Anterior cingulate cortex (tissue), 58 donors: ENCODE measurements around the gene CLDN6.
"Not testable (repeated sequence)": the region's sequence is repeated elsewhere in the genome, so short reads cannot be mapped to it uniquely, and the experiment has no call there.

ENCODE experiments used
- DNase-seq, 58 donors: peaks; one replicate each; lab custom pipeline; 2025; lab: John Stamatoyannopoulos, UW

The CLDN6 gene

GRCh38 chr16:3052571-3053329 is 34.8 kb upstream of the CLDN6 start:
- DNase-seq = not testable (repeated sequence)

DNA sequence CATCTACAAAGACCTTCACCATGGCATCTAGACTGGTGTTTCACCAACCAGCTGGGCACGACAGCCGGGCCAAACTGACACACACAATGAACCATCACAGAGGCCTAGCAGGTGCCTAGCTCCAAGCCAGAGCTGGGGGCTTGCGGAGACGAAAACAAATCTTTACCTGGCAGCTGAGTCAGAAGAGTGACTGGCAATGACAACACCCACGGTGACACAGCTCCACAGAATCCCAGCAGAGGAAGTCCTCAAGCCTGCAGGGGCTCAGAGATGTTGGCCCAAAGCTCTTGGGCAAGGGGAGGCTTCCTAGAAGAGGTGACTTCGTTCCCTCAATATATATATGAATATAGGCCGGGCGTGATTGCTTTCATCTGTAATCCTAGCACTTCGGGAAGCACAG is 33.5 kb upstream of the CLDN6 start:
- DNase-seq = no peak

DNA sequence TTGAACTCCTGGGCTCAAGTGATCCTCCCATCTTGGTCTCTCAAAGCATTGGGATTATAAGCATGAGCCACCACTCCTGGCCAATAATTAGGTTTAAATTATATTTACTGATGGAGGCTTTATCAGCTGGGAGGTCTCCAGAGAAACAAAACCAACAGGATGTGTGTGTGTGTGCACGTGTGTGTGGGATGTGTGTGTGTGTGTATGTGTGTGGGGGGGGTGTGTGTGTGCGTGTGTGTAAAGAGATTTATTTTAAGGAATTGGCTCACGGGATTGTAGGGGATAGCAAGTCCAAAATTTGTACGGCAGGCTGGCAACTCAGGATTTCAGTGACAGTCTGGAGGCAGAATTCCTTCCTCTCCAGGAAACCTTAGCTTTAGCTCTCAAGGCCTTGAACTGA is 33.0 kb upstream of the CLDN6 start:
- no peak for DNase-seq

DNA sequence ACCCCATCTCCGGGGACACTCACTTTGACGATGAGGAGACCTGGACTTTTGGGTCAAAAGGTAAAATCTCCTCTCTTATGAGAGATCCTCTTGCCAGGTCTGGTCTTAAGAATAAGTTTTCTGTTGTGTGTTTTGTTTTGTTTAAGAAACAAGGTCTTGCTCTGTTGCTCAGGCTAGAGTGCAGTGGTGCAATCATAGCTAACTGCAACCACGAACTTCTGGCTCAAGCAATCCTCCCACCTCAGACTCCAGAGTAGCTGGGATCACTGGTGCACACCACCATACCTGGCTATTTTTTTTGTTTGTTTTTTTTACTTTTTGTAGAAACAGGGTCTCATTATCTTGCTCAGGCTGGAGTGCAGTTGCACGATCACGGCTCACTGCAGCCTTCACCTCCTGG is 32.5 kb upstream of the CLDN6 start:
- no peak for DNase-seq

- DNase-seq = no peak
Observed at GRCh38 chr16:3049921-3050481, 32.0 kb upstream of the CLDN6 start.

- DNase-seq = no peak
Observed at GRCh38 chr16:3047387-3047720, 29.4 kb upstream of the CLDN6 start.

DNA sequence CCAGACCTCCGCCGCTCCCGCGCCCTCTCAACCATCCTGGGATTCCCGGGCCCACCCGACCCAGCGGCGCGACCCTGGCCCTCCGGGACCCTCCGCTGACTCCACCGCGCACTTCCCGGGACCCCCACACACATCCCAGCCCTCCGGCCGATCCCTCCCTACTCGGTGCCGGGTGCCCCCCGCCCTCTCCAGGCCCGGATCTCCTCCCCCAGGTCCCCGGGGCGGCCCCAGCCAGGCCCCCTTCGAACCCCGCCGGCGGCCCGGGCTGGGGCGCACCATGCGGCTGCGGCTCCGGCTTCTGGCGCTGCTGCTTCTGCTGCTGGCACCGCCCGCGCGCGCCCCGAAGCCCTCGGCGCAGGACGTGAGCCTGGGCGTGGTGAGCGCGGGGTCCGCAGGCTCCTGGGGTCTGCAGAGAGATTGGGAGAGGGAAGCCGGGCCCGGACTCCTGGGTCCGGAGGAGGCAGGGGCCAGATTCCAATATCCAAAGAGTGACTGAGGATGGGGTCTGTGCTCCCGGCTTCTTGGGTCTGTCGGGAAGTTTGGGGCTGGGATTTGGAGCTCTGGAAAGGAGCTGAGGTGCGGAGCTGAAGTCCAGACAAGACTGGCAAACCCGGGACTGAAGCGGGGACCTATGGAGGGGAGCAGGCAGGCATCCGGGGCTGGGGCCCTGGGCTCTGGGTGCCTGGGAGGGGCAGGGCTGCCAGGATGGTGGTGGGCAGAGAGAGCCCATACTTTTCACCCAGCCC is 28.8 kb upstream of the CLDN6 start:
- no peak for DNase-seq

- no peak for DNase-seq
Observed at GRCh38 chr16:3045758-3046640, 28.0 kb upstream of the CLDN6 start, which contains the start of gene MMP25. Gene MMP25, plus strand, starts transcription at chr16:3046561. Its CDS starts 357 bp downstream, at chr16:3046918.

DNA sequence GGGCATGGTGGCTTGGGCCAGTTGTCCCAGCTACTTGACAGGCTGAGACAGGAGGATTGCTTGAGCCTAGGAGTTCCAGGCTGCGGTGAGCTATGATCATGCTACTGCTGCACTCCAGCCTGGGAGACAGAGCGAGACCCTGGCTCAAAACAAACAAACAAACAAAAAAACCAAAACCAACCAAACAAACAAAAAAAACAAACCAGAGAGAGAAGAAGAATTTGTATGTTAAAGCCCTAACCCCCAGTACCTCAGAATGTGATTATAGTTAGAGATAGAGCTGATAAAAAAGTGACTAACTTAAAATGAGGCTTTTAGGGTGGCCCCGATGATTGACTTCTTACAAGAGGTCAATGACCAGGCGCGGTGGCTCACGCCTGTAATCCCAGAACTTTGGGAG is 26.7 kb upstream of the CLDN6 start:
- DNase-seq = no peak

GRCh38 chr16:3042376-3042775 is 24.4 kb upstream of the CLDN6 start:
- no peak for DNase-seq

- DNase-seq = no peak
Observed at GRCh38 chr16:3038896-3039295, 20.9 kb upstream of the CLDN6 start.

DNA sequence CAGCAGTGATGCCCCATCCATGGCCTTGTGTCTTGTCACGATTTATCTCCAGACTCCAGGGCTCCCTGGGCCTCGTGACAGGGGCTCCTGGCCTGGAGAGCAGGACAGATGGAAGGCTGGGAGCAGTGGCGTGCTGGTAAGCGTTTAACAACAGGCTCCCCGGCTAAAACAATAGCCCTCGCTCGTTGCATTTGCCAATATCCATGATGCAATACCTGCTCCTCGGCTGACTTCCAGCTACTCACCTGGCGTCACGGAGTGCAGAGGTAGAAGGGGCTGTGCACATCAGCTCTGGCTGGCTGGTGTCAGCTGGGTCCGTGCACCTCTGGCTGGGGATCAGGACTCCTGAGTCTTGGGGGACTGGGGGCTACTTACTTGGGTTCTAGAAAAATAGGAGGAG is 20.3 kb upstream of the CLDN6 start:
- DNase-seq = no peak

DNA sequence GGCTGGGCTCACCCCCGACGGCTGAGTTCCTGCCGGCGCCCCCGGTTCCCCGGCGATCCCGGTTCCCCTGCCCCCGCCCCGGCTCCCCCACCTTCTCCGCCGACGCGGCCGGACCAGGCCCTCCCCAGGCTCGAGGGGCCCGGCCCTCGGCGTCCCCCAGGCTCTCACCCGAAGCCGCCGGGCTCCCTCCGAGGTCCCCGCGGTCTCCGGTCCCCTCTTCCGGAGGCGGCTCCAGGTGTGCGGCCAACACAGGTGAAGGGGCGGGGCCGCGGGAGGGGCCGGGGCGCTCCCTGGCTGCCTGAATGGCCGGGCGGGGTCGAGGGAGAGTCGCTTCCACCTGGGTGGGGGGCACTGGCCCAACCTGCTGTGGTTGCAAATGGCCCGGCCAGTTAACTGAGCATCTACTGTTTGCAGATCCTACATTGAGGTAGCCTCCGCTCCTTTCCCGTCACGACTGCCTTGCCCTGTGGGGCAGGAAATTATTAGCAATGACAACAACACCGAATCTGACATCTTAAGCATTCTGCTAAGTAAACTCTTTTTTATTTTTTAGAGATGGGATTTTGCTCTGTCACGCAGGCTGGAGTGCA is 18.8 kb upstream of the CLDN6 start, which contains the start of gene BICDL2:
TSS of gene BICDL2 (minus strand) at position 219 of the 590 bp plus-strand sequence. CDS start 1,448 bp downstream, outside the sequence.
- no peak for DNase-seq

GRCh38 chr16:3035972-3036725 is 18.2 kb upstream of the CLDN6 start:
- DNase-seq = no peak

DNA sequence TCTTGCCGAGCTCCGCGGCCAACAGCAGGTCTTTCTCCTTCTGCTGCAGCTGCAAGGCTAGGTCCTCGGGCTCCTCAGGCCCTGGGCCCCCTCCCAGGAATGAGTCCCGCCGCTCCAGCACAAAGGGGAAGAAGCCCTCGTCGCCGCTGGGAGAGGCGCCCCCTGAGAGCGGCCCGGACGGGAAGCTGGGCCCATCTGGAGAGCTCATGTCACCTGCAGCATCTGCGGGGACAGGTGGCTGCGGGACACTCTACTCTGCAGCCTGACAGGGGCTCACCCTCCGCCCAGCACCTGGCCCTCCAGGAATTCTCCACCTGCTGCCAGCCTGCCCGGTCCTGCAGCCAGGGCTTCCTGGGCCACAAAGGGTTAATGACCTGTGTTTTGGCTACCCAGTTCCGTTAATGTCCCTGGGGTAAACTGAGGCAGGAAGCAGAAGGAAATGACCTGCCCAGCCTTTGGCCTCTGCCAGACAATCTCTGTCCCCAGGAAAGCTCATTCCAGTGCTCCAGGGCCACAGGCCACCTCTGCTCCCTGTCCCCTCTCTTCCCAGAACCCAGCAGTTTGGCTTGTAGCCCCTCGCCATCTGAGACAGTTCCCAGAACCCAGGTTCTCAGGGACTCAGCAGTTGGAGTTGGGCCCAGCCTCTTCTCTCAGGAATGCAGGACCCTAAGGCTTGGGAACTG is 17.4 kb upstream of the CLDN6 start:
- no peak for DNase-seq

DNA sequence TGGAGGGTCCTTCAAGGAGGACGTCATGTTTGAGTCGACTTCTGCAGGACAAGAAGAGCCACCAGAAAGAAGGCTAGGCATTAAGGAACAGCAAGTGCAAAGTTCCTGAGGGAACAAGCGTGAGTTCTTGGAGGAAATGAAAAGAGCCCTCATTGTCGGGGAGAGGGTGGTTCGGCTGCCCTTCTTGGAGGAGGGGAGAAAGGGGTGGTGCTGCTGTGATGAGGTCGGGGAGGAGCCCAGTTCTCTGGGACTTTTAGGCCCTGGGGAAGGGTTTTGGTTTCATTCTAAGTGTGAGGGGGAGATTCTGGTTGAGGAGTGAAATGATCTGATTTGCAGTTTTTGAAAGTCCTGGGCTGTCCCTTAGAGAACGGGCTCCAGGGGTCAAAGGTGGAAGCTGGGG is 14.6 kb upstream of the CLDN6 start:
- no peak for DNase-seq

GRCh38 chr16:3030222-3031212 is 12.5 kb upstream of the CLDN6 start:
- no peak for DNase-seq
